GM18511 (cell line): Measurements from ENCODE around the gene NLRC5.
"Not testable (repeated sequence)": the region's sequence is repeated elsewhere in the genome, so short reads cannot be mapped to it uniquely, and the experiment has no call there.

ENCODE experiments used
- ATAC-seq: cut with Tn5 transposase; IDR thresholded peaks from one replicate; pipeline ENCODE4 v1.9.1; 2021; ENCODE audit warnings: mild to moderate bottlenecking, moderate library complexity; ENCODE audit not compliant: unreplicated experiment

Gene NLRC5

DNA sequence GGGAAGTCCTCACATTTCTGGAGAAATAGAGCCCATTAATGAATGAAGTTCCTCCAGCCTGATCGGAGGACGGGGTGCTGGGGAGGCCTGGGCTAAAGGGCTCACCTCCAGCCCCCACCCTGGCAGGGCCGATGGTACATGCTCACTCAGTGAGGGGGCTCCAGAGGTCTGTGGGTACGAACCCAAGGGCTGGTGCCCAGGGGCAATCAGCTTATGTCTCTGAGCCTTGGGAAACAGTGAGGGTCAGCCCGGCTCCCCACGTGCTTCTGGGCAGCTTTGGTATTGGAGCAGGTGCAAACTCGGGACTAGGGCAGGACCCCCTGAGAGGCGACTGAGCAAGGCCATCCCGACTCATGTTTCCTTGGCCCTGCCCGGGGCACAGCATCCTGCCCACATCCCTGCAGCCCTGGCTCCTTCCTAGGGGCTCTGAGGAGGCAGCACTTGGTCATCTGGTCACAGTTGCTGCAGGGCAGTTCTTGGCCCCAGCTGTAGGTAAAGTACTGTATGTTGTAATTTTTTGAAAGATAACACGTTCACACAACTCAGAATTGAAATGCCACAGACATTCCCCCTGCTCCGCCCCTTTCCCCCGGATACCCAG lies 28.6 kb upstream of the NLRC5 start:
- no peak for ATAC-seq

DNA sequence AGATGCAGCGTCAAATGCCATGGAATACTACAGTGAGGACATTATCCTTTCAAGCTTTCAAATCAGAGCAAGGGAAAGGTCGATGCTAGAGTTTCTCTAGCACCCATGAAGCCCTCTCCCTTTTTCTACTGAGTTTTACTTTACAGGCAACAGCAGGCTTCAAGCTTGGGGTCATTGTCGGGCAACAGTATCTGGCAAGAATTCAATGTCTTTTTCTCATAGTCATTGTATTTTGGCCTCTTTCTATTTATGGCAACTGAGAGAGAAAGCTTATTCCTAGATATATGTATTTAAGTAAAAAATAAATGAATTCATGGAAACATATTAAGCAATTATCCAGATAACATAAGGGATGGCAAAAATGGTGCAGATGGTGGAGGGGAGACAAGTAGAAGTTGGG lies 28.0 kb upstream of the NLRC5 start:
- no peak for ATAC-seq

DNA sequence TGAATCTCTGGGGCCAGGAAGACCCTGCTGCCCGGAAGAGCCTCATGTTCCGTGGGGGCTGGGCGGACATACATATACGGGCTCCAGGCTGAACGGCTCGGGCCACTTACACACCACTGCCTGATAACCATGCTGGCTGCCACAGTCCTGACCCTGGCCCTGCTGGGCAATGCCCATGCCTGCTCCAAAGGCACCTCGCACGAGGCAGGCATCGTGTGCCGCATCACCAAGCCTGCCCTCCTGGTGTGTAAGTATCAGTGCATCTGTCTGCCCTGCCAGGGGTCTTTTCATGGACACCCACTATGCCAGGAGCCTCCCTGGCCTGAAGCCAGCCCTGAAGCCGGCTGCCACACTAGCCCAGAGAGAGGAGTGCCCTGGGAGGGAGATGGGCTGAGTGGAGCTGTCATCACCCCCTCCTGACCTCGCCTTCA lies 27.5 kb upstream of the NLRC5 start, which contains the start of gene CETP:
Gene CETP (plus strand): TSS at position 100 of the 431 bp plus-strand sequence. CDS start 30 bp downstream, at position 130.
- ATAC-seq, result no peak

DNA sequence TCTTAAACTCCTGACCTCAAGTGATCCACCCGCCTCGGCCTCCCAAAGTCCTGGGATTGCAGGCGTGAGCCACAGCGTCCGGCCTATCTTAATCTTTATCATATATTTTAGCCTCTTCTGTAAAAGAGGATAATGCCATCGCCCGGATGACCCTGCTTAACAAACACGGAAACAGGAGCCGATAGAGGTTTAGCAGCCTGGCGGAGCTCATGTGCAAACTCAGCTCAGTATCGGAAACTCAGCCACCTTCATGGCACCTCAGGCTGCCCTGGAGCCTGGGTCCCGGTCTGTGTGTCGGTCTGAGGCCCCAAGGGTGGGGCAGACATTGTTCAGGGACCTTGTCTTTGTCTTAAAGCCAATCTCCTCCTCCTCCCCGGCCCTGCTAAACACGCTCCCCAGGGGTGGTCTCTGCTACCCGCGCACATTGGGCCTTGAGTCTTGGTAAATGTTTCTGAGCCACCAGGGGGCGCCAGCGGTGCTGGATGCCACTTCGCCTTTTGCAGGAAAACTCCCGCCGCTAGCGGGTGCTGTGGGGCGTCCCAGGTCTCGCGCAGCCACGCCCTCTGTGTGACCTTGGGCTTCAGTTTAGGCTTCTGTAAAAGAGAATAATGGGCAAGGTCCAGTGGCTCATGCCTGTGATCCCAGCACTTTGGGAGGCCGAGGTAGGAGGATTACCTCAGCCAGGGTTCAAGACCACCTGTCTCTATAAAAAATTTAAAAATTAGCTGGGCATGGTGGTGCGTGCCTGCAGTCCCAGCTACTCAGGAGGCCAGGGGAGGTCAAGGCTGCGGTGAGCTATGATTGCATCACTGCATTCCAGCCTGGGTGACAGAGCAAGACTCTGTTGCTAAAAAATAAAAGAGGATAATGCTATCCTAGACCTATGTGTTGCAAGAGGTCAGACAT lies 24.9 kb upstream of the NLRC5 start:
- peak; percentile 76 for ATAC-seq

DNA sequence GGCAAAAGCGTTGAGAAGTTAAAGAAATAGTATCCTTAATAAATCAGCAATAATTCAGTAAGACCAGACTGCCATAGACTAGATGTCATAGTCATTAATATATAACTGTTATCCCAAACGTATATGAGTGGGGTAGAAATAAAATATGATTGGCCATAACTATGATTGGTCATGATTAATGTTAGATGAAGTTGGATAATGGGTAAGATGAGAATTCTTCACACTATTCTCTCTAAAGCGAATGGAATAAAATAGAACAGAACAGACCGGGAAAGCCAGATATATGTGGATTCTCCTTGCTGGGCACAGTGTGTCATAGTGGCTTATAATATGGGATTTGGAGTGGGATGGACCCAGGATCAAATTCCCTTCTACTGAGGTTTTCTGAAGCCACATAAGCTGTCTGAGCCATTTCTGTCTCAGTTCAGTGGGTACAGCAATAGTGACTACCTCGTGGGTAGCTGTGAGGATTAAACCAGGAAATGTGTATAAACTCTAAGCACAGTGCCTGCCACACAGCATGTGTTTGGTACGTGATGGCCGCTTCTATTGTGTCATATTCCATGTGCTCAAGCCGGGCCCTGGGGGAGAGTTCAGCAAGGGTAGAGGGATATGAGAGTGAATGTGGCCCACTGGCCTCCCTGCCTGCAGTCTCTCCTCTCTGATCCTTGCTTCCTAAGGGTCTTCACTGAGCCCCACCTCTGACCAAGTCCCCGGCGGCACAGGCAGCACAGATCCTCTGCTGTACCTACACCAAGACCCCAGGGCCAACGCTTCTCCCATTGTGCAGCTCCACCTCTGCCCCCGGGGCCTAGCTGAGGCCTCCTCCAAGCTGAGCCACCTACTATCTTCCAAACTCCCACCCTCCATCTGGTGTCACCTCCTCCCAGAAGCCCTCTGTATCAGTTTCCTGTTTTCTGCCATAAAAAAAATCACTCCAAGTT lies 23.9 kb upstream of the NLRC5 start:
- no peak for ATAC-seq

DNA sequence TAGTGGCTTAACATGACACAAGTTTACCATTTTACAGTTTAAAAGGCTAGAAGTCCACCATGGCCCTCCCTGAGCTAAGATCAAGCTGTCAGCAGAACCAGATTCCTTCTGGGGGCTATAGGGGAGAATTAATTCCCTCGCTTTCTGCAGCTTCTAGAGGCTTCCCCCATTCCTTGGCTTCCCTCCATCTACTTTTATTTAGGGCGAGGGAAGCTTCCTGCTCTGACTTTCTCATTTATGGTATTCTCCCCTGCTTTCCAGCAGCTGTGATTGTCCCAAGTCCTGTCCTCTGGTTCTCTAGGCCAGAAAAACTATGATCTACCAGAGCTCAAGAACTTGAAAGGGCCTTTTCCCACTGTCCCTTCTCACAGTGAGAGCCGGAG lies 23.3 kb upstream of the NLRC5 start:
- ATAC-seq, result no peak

DNA sequence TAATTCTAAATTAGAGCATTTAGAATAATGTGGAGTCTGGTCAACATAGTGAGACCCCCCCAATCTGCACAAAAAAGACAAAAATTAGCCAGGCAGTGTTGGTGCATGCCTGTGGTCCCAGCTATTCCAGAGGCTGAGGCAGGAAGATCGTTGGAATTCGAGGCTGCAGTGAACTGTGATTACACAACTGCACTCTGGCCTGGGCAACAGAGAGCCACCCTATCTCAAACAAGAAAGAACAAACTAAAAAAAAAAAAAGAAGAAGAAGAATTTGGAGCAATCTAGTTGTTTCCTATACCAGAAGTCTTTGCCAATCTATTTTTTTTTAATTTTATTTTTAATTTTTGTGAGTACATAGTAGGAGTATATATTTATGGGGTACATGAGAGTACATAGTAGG lies 21.6 kb upstream of the NLRC5 start:
- ATAC-seq, result no peak

DNA sequence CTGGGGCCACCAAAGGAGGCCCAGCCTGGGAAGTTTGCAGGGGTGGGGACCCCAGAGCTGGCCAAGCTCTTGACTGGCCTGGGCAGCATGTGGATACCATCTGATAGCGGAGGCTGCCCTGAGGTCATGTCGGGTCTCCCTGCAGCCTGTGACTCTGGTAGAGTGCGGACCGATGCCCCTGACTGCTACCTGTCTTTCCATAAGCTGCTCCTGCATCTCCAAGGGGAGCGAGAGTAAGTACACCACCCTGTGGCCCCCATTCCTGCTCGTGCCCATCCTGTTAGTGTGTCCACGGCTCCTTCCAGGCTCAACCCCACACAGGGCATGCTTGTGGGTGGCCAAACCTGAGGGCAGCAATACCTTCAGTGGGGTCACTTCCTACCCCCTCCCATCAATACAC lies 19.6 kb upstream of the NLRC5 start:
- ATAC-seq, result no peak

DNA sequence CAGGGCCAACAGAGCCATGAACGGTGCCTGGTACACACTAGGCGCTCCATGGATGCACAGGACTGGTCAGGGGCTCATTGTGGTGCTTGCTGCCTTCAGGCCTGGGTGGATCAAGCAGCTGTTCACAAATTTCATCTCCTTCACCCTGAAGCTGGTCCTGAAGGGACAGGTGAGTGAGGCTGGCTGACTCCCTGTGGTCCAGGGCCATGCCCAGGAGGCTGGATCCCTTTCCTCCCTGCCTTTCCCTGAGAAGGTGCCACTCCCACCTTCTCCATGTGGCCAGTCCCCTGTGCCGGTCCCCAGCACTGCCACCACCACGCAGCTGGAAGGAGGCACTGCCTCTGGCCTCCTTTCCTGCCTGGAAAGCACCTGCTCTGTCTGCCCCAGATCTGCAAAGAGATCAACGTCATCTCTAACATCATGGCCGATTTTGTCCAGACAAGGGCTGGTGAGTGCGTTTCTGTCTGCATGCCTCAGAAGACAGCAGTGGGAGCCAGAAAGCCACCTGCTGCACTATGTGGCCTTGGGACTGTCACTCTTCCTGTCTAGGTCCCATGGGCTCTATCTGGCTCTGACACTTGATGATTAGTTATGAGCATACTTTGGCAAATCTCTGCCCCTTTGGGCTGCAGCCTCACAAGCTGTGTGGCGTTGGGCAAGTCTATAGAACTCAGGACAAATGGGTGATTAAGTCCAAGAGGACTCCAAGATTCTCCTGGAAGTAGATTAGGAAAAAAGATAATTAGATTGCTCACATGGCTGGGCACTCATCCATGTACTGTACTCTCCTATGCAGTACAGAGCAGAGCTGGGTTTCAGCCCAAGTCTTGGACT lies 18.2 kb upstream of the NLRC5 start:
- ATAC-seq, result peak; percentile 87

DNA sequence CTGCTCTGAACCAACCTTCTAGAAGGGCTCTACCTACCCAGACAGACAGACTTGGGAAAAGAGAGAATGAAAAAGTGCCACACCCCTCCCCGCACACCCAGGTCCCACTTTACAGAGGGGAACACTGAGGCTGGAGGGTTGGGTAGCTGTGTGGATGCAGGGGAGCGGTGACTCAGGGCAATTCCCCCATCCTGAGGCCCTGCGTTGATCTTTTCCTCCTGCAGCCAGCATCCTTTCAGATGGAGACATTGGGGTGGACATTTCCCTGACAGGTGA lies 17.7 kb upstream of the NLRC5 start:
- ATAC-seq, result no peak

DNA sequence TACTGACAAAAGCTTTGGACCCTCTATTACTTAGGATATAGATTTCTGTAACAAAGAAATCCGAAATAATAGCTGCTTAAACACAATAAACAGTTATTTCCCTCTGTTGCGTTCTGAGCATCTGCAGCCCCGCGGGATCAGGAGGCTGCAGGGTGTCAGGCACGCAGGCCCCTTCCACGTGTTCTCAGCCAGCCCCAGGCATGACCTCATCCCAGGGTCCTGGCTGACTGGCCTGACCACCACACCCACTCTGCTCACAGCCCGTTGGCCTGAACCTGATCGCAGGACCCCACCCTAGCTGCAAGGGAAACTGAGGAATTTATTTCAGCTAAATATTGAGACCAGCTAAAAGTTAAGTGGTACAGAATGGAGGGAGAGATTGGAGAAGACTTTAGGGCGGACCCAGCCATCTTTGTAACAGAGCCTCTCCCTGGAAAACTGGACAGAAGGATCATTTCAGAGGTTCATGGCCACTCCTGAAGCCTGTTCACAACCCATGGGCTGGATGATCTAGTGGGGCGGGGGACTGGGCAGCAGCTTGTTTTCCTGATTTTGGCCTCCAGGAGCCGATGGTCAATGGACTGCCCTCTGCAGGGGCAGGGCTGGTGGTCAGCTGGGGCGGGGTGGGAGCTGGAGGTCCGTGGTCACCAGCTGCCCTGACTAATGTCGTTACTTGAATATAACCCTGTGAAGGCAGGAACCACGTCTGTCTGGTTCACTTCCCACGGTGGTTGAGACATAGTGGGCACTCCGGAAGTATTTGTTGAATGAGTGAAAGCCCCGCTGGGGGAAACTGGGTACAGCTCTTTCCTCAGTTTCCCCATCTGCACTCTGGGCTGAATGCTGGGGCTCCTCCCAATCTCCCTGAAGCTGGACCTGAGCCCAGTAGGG lies 16.7 kb upstream of the NLRC5 start:
- no peak for ATAC-seq

DNA sequence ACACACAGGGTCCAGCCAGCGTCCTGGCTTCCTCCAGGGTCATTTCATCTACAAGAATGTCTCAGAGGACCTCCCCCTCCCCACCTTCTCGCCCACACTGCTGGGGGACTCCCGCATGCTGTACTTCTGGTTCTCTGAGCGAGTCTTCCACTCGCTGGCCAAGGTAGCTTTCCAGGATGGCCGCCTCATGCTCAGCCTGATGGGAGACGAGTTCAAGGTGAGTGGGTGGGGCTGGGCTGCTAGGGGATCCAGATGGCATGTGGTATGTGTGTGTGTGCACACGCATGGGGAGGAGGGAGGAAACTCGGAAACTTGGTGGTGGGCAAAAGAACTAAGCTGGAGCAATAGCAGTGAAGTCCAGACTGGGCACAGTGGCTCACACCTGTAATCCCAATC lies 16.1 kb upstream of the NLRC5 start:
- no peak for ATAC-seq

DNA sequence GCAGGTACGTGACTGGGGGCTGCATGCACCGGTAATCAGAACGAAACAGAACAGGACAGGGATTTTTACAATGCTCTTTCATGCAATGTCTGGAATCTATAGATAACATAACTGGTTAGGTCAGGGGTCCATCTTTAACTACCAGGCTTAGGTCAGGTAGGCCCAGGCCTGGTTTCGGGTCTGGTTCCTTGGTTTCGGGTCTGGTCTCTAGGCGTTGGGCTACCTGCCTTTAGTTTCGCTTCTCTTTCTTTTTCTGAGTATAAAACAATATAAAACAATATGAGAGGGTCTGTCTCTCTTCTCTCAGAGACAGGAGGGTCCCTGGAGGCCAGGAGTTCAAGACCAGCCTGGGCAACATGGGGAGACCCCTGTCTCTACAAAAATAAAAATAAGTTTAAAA lies 15.5 kb upstream of the NLRC5 start:
- ATAC-seq, result not testable (repeated sequence)

DNA sequence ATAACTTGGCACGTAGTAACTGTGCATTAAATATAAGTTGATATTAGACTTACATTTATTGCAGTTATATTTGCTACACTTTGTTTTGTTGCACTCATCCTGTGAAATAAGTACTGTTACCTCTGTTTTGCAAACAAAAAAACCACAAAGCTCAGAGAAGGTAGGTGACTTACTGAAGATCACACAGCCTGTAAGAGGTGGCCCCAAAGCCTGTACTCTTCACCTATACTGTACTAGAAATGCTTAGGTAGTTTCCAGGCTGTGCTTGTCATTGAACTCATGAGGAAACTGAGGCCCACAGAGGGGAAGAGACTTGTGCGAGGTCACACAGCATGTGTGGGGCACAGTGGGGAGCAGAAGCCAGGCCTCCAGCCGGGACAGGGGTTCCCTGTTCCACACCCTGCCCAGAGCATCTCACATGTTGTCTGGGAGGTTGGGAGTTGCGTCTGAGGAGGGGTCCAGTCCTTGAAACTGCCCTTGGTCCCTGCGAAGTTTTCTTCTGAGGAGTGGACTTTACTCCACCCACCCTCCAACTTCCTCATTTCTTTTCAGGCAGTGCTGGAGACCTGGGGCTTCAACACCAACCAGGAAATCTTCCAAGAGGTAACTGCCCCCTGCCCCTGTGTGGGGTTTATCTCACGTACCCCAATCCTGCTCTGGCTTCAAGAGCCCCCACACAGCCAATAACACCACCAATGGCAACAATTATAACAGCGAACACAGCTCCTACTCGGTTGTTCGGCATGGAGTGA lies 14.6 kb upstream of the NLRC5 start:
- no peak for ATAC-seq

DNA sequence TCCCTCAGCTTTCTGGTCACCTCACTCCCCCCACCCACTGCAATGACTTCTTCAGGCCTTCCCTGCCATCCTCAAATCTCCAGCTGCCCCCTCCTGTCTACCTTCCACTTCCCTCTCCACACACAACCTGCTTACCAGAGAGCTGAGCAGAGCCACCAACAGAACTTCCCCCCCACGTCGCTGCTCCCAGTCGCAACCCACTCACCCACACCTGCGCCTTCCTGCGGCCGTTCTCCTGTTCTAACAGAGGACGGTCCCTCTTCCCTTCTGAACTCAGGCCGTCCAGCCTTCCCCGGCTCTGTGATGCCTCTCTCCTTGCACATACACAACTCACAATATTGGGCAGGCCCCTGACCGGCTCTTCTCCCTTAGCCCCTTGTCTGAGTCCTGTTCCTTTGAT lies 13.6 kb upstream of the NLRC5 start:
- ATAC-seq, result no peak

DNA sequence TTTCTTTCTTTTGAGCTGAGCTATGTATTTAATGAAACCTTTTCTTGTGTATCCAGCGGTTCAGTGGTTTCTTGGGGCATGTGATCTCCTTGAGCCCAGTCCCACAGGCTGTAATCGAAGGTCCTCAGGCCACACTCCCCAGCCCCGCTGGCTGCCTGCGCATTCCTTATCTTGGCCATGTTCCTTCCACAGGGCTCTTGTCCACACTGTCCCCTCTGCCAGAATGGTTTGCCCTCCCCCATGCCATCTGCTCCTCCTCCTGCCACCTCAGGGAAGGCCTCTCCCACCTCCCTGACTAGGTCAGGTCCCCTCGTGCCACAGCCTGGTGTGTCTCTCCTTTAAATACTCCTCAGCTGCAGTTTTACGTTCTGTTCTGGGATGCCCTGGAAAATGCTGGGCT lies 12.1 kb upstream of the NLRC5 start:
- ATAC-seq, result no peak

DNA sequence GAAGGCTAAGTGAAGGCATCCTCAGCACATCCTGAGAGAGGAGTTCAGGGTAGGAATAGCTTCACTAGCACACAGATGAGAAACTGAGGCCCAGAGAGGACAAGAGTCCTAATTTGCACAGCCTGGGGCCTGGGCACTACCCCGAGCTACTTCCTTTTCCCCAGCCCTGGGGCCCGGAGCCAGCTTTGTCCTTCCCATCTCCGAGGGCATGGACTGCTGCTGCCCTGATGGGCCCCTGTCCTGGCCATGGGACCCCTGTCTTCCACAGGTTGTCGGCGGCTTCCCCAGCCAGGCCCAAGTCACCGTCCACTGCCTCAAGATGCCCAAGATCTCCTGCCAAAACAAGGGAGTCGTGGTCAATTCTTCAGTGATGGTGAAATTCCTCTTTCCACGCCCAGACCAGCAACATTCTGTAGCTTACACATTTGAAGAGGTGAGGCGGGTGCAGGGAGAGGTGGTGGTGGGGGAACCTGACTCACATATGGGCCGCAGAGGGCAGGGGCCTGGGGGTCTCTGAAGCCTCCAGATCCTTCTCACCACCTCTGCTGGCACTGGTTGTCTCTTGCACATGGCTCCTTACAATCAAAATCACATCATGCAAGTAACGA lies 11.4 kb upstream of the NLRC5 start:
- no peak for ATAC-seq

DNA sequence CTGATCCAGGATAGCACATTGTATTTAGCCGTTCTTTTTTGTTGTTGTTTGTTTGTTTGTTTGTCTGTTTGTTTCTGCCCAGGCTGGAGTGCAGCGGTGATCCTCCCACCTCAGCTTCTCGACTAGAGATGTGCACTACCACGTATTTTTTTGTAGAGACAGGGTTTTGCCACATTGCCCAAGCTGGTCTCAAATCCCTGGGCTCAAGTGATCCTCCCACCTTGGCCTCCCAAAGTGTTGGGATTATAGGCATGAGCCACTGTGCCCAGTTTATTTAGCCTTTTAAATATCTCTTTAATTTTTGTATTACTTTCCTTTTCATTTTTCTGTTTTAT lies 9.2 kb upstream of the NLRC5 start:
- ATAC-seq, result no peak
